ENCODE measurements around the gene AMOTL2.

The AMOTL2 gene

DNA sequence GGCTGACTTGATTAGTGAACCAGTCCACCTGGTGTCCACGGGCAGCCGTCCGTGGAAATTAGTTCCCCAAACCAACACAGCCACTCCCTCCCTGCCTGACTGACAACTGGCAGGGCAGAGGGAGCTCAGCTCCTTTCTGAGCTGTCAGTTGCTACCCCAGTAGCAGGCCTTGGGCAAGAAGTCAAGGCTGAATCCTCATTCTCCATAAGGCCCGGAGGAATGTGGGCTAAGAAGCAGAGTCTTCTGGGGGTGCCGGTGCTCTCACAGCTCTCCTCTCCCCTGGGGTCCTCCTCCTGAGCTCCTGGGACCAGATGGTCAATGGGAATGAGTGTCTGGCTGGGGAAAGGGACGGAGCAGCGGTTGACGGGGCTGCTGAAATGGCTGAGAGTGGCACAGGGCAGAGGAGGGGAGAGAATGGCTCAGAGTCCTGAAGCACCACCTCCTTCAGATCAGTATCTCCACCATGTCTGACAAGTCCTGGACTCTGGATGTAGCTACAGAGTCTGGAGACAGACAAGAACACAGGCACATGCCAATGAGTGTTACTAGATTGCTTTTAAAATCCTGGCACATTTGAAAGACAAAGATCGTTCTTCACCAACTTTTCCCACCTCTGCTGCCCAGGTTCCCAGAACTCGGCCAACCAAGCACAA, 16.9 kb downstream of the AMOTL2 start:
- no peak for DNase-seq
- Histone ChIP-seq H3K4me1 (ENCODE audit: control extremely low read depth in 1 of 4, control insufficient read depth in 4 of 4, insufficient read depth in 4 of 4, low read length in 3 of 4) (no peaks in the 10 kb centered on the region), H3K27ac (ENCODE audit: insufficient read depth in 1 of 2, low read depth in 1 of 2, low read length in 2 of 2, poor library complexity in 1 of 2, severe bottlenecking in 2 of 2) (no peak overlapping the region), H3K9me3 (ENCODE audit: control extremely low read depth in 1 of 5, control insufficient read depth in 4 of 5, insufficient read depth in 2 of 5, low read depth in 1 of 5, low read length in 4 of 5) (no peaks in the 10 kb centered on the region), H3K4me3 (ENCODE audit: control insufficient read depth in 1 of 7, extremely low read depth in 1 of 7, insufficient read depth in 4 of 7, low read depth in 2 of 7, low read length in 6 of 7) (no peak overlapping the region), H3K27me3 (replicated peaks in 2 of 5; ENCODE audit: control insufficient read depth in 4 of 5, insufficient read depth in 5 of 5, low read length in 4 of 5) (no peaks in the 10 kb centered on the region), H3K36me3 (ENCODE audit: control insufficient read depth in 4 of 4, insufficient read depth in 4 of 4, low read length in 3 of 4) (no peaks in the 10 kb centered on the region)
- ChIA-PET POLR2A (no interaction called here), CTCF (interaction anchor here (1.4 to 2.7 kb wide), 5 partner anchors 12 to 122 kb away, joined by 4 to 12 read pairs (median 5); no protein-coding TSS in a partner anchor)
- WGBS (ENCODE audit: insufficient coverage): 95% methylated on average over 7 of the region's 10 CpGs

GRCh38 chr3:134356411-134357040, 17.7 kb downstream of the AMOTL2 start:
- no peak overlapping the region for H3K4me3 ChIP-seq (ENCODE audit: control insufficient read depth in 1 of 7, extremely low read depth in 1 of 7, insufficient read depth in 4 of 7, low read depth in 2 of 7, low read length in 6 of 7)
- CTCF ChIA-PET: interaction anchor here (1.4 to 2.4 kb wide), 5 partner anchors 11 to 123 kb away, joined by 3 to 11 read pairs (median 4); no protein-coding TSS in a partner anchor
- H3K27ac ChIP-seq (ENCODE audit: insufficient read depth in 1 of 2, low read depth in 1 of 2, low read length in 2 of 2, poor library complexity in 1 of 2, severe bottlenecking in 2 of 2): no peak overlapping the region
- no peaks in the 10 kb centered on the region for H3K4me1 ChIP-seq (ENCODE audit: control extremely low read depth in 1 of 4, control insufficient read depth in 4 of 4, insufficient read depth in 4 of 4, low read length in 3 of 4)
- no peaks in the 10 kb centered on the region for H3K9me3 ChIP-seq (ENCODE audit: control extremely low read depth in 1 of 5, control insufficient read depth in 4 of 5, insufficient read depth in 2 of 5, low read depth in 1 of 5, low read length in 4 of 5)
- no peaks in the 10 kb centered on the region for H3K27me3 ChIP-seq (replicated peaks in 2 of 5; ENCODE audit: control insufficient read depth in 4 of 5, insufficient read depth in 5 of 5, low read length in 4 of 5)
- 98% methylated on average over 8 of the region's 9 CpGs for WGBS (ENCODE audit: insufficient coverage)
- no peak for DNase-seq
- no peaks in the 10 kb centered on the region for H3K36me3 ChIP-seq (ENCODE audit: control insufficient read depth in 4 of 4, insufficient read depth in 4 of 4, low read length in 3 of 4)
- POLR2A ChIA-PET: no interaction called here

DNA sequence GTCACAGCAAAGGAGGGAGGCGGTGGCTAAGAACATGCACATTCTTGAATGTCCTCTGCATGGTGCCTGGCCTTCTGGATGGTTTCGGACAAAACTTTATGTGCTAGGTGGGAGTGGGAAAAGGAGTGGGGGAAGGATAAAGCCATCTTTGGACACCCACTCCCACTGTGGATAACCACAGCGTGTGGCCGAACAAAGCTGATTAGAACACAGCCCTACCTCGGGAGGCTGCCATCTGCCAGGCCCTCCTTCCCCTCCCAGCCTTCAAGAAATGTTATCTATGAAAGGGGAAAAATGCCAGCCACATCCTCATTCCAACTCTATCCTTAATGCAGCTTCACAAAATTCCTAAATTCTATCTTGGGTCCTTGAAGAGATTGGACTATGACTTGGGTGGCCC, 18.8 kb downstream of the AMOTL2 start:
- Histone ChIP-seq H3K27ac (ENCODE audit: insufficient read depth in 1 of 2, low read depth in 1 of 2, low read length in 2 of 2, poor library complexity in 1 of 2, severe bottlenecking in 2 of 2) (no peak overlapping the region), H3K27me3 (replicated peaks in 2 of 5; ENCODE audit: control insufficient read depth in 4 of 5, insufficient read depth in 5 of 5, low read length in 4 of 5) (no peaks in the 10 kb centered on the region), H3K9me3 (ENCODE audit: control extremely low read depth in 1 of 5, control insufficient read depth in 4 of 5, insufficient read depth in 2 of 5, low read depth in 1 of 5, low read length in 4 of 5) (no peaks in the 10 kb centered on the region), H3K4me3 (ENCODE audit: control insufficient read depth in 1 of 7, extremely low read depth in 1 of 7, insufficient read depth in 4 of 7, low read depth in 2 of 7, low read length in 6 of 7) (no peak overlapping the region), H3K4me1 (ENCODE audit: control extremely low read depth in 1 of 4, control insufficient read depth in 4 of 4, insufficient read depth in 4 of 4, low read length in 3 of 4) (no peaks in the 10 kb centered on the region), H3K36me3 (ENCODE audit: control insufficient read depth in 4 of 4, insufficient read depth in 4 of 4, low read length in 3 of 4) (no peaks in the 10 kb centered on the region)
- no peak for DNase-seq
- POLR2A ChIA-PET: no interaction called here
- CTCF ChIA-PET: interaction anchor here (1.4 to 2.8 kb wide), 3 partner anchors 8 to 16 kb away, joined by 3 to 12 read pairs (median 4); no protein-coding TSS in a partner anchor
- 100% methylated on average over 1 of the region's 5 CpGs for WGBS (ENCODE audit: insufficient coverage)

DNA sequence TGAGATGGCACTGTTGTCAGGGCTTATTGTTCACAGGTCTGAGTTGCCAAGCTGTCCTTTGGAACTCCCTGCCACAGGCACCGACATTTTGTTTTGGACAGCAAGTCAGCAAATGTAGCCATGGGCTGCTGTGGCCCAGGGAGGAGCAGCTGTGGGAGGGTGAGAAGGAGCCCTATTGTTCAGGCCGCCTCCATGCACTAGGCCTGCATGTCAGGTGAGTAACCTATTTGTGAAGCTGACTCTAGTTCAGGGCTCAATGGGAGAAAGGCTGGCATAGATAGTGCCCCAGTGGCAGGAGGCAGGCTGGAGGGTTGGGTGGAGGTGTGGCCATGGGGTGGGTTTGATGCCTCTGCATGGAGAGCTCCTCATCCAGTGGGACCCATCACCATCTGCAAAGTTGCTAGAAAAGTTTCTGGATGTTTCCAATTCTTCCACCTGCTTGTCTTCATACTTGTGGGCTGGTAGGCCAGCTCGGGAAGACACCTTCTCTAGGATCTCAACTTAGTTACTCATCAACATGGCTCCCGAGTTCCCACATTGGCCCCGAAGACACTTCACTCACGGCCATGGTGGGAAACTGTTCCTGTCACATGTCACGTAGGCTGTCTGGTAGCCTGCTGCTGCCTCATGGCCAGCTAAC, 19.5 kb downstream of the AMOTL2 start:
- no peak overlapping the region for H3K27ac ChIP-seq (ENCODE audit: insufficient read depth in 1 of 2, low read depth in 1 of 2, low read length in 2 of 2, poor library complexity in 1 of 2, severe bottlenecking in 2 of 2)
- H3K36me3 ChIP-seq (ENCODE audit: control insufficient read depth in 4 of 4, insufficient read depth in 4 of 4, low read length in 3 of 4): no peaks in the 10 kb centered on the region
- WGBS (ENCODE audit: insufficient coverage): 99% methylated on average over 7 of the region's 7 CpGs

DNA sequence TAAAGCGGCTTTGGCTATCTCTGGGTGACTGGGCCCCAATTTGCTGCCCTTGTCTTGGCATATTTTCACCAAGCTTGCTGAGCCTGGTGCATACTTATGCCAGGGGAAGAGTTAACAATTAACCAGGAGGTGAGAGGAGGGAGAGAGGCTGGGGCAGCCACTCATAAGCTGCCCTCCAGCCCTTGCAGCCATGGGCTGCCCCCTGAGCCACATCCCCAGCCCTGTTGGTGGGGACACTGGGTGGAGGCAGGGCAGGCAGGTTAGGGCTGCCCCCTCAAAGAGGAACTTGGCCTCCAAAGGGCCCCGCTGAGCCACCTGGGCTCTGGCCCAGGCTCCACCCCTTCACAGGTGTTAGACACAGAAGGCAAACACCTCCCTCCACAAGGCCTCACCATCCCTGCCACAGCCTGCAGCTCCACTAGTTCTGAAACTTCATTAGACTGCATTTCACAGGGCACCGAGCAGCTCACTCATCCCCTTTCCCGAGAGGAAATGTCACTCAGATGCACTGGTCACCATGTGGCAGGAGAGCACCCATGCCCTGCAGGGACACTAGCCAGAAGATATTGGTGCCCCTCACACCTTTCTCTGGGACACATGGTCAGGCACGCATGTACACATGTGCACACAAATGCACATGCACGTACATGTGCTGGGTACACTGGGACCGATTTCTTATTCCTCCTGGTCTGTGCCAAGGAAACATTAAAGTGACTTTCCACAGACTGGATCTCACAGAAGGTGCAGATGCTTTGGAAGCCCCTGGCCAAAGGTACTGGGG, 20.2 kb downstream of the AMOTL2 start:
- no peak for DNase-seq
- Histone ChIP-seq H3K4me1 (ENCODE audit: control extremely low read depth in 1 of 4, control insufficient read depth in 4 of 4, insufficient read depth in 4 of 4, low read length in 3 of 4) (no peaks in the 10 kb centered on the region), H3K4me3 (ENCODE audit: control insufficient read depth in 1 of 7, extremely low read depth in 1 of 7, insufficient read depth in 4 of 7, low read depth in 2 of 7, low read length in 6 of 7) (no peak overlapping the region), H3K27me3 (replicated peaks in 2 of 5; ENCODE audit: control insufficient read depth in 4 of 5, insufficient read depth in 5 of 5, low read length in 4 of 5) (no peaks in the 10 kb centered on the region), H3K36me3 (ENCODE audit: control insufficient read depth in 4 of 4, insufficient read depth in 4 of 4, low read length in 3 of 4) (no peaks in the 10 kb centered on the region), H3K9me3 (ENCODE audit: control extremely low read depth in 1 of 5, control insufficient read depth in 4 of 5, insufficient read depth in 2 of 5, low read depth in 1 of 5, low read length in 4 of 5) (no peaks in the 10 kb centered on the region), H3K27ac (ENCODE audit: insufficient read depth in 1 of 2, low read depth in 1 of 2, low read length in 2 of 2, poor library complexity in 1 of 2, severe bottlenecking in 2 of 2) (no peak overlapping the region)
- ChIA-PET CTCF (interaction anchor here (0.7 to 2.8 kb wide), 4 partner anchors 9 to 24 kb away, joined by 3 to 12 read pairs (median 4); no protein-coding TSS in a partner anchor), POLR2A (no interaction called here)
- 92% methylated on average over 7 of the region's 7 CpGs for WGBS (ENCODE audit: insufficient coverage)

More for the DNA sequence above, 19.5 kb downstream of the AMOTL2 start:
- Histone ChIP-seq H3K4me1 (ENCODE audit: control extremely low read depth in 1 of 4, control insufficient read depth in 4 of 4, insufficient read depth in 4 of 4, low read length in 3 of 4) (no peaks in the 10 kb centered on the region), H3K27me3 (replicated peaks in 2 of 5; ENCODE audit: control insufficient read depth in 4 of 5, insufficient read depth in 5 of 5, low read length in 4 of 5) (no peaks in the 10 kb centered on the region), H3K4me3 (ENCODE audit: control insufficient read depth in 1 of 7, extremely low read depth in 1 of 7, insufficient read depth in 4 of 7, low read depth in 2 of 7, low read length in 6 of 7) (no peak overlapping the region), H3K9me3 (ENCODE audit: control extremely low read depth in 1 of 5, control insufficient read depth in 4 of 5, insufficient read depth in 2 of 5, low read depth in 1 of 5, low read length in 4 of 5) (no peaks in the 10 kb centered on the region)
- ChIA-PET CTCF (interaction anchor here (0.9 to 2.8 kb wide), 4 partner anchors 9 to 24 kb away, joined by 3 to 12 read pairs (median 4); no protein-coding TSS in a partner anchor), POLR2A (no interaction called here)
- DNase-seq: no peak

DNA sequence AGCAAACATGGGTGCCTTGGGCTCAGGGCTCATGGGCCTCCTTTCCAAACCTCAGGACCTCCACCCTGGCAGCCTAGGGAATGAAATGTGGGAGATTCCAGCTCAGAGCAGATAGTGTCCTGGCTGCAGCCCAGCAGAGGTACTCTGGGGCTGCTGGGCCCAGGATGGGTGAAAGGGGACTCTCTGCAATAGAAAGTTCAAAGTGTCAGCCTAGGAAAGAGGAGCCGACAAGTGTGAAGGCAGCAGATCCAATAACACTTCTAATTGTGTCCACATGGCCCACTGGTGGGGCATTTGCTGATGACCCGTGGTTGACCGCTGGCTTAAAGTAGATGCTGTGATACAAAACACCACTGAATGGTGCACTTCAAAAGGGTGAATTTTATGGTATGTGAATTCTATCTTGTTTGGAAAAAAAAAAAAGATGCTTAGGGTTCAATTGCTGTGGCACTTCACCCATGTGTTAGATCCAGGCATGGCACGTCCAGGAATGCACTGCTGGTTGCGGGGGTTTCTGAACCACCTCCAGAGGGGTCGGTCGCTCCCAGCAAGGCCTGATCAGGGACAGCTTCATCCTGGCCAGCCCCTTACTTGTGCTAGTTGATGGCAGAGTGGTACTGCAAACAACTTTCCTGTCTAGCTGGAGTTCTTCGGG, 20.9 kb downstream of the AMOTL2 start:
- Histone ChIP-seq H3K27me3 (replicated peaks in 2 of 5; ENCODE audit: control insufficient read depth in 4 of 5, insufficient read depth in 5 of 5, low read length in 4 of 5) (no peaks in the 10 kb centered on the region), H3K4me3 (ENCODE audit: control insufficient read depth in 1 of 7, extremely low read depth in 1 of 7, insufficient read depth in 4 of 7, low read depth in 2 of 7, low read length in 6 of 7) (no peak overlapping the region), H3K36me3 (ENCODE audit: control insufficient read depth in 4 of 4, insufficient read depth in 4 of 4, low read length in 3 of 4) (no peaks in the 10 kb centered on the region), H3K4me1 (ENCODE audit: control extremely low read depth in 1 of 4, control insufficient read depth in 4 of 4, insufficient read depth in 4 of 4, low read length in 3 of 4) (no peaks in the 10 kb centered on the region), H3K27ac (ENCODE audit: insufficient read depth in 1 of 2, low read depth in 1 of 2, low read length in 2 of 2, poor library complexity in 1 of 2, severe bottlenecking in 2 of 2) (no peak overlapping the region), H3K9me3 (ENCODE audit: control extremely low read depth in 1 of 5, control insufficient read depth in 4 of 5, insufficient read depth in 2 of 5, low read depth in 1 of 5, low read length in 4 of 5) (no peaks in the 10 kb centered on the region)
- POLR2A ChIA-PET: no interaction called here
- CTCF ChIA-PET: interaction anchor here (0.7 to 2.8 kb wide), 4 partner anchors 8 to 123 kb away, joined by 3 to 12 read pairs (median 4); no protein-coding TSS in a partner anchor
- no peak for DNase-seq
- 100% methylated on average over 8 of the region's 8 CpGs for WGBS (ENCODE audit: insufficient coverage)

Measured in common myeloid progenitor, CD34-positive (primary cell).